PC-9 (cell line): Measurements from ENCODE around the gene EP300. TPM values are rescaled to one million over a fixed set of nuclear protein-coding genes. Genes with fewer than 3 reads are reported as not detected.

Experiments used
- BruUV-seq: library from RNA; stranded (reverse); fragments of 400-500 nt; replicated peaks from 2 replicates; lab custom pipeline; 2021; lab: Mats Ljungman, UMichigan
- CTCF ChIA-PET: fragments of 300-600 bp; sonication (Branson Sonifier 250); formaldehyde crosslinking; loops from one replicate; lab custom pipeline; 2022; ENCODE audit warnings: antibody characterized with exemption; lab: Charles Lee
- POLR2A ChIA-PET: fragments of 300-600 bp; sonication (Branson Sonifier 250); formaldehyde crosslinking; loops from one replicate; lab custom pipeline; 2022; ENCODE audit warnings: antibody characterized with exemption; ENCODE audit not compliant: unreplicated experiment; lab: Charles Lee
- DNase-seq, 2 experiments: peaks; one replicate each; pipeline versions ENCODE4 v3.0.0 to v3.0.0-alpha.2; 2015 to 2022; ENCODE audit warnings: mixed read lengths in 1 of 2
- H2AFZ ChIP-seq: fragments of 200-600 bp; sonication (generic); 2 replicates; pipeline ENCODE4 v1.8.1; 2017; ENCODE audit warnings: antibody characterized with exemption
- H3F3A ChIP-seq: fragments of 200-600 bp; sonication (generic); 2 replicates; pipeline ENCODE4 v1.8.1; 2017; ENCODE audit warnings: antibody characterized with exemption, mild to moderate bottlenecking, low read depth; ENCODE audit not compliant: insufficient read depth
- H3K27ac ChIP-seq: fragments of 200-600 bp; sonication (generic); 2 replicates; pipeline ENCODE4 v1.6.1; 2016; ENCODE audit warnings: mixed run types
- H3K27me3 ChIP-seq: fragments of 200-600 bp; sonication (generic); 2 replicates; pipeline ENCODE4 v1.6.1; 2016; ENCODE audit warnings: low read depth, mixed run types; ENCODE audit not compliant: insufficient read depth
- H3K36me3 ChIP-seq: fragments of 200-600 bp; sonication (generic); 2 replicates; pipeline ENCODE4 v1.6.1; 2016; ENCODE audit warnings: low read depth, mixed run types
- H3K4me1 ChIP-seq: fragments of 200-600 bp; sonication (generic); replicated peaks from 2 replicates; pipeline ENCODE4 v1.6.1; 2016; ENCODE audit warnings: mixed run types; ENCODE audit not compliant: insufficient read depth
- H3K4me2 ChIP-seq: fragments of 200-600 bp; sonication (generic); 2 replicates; pipeline ENCODE4 v1.6.1; 2017; ENCODE audit warnings: mixed run types
- H3K4me3 ChIP-seq: fragments of 200-600 bp; sonication (generic); 2 replicates; pipeline ENCODE4 v1.6.1; 2016; ENCODE audit warnings: mixed run types
- H3K79me2 ChIP-seq: fragments of 200-600 bp; sonication (generic); 2 replicates; pipeline ENCODE4 v1.6.1; 2017; ENCODE audit warnings: low read depth, mixed run types
- H3K9me2 ChIP-seq: fragments of 200-600 bp; sonication (generic); 2 replicates; pipeline ENCODE4 v1.8.1; 2017; ENCODE audit warnings: mild to moderate bottlenecking; ENCODE audit not compliant: insufficient read depth
- H3K9me3 ChIP-seq: fragments of 200-600 bp; sonication (generic); 2 replicates; pipeline ENCODE4 v1.8.1; 2016; ENCODE audit warnings: low read depth; ENCODE audit not compliant: insufficient read depth
- H4K20me1 ChIP-seq: fragments of 200-600 bp; sonication (generic); 2 replicates; pipeline ENCODE4 v1.8.1; 2017; ENCODE audit not compliant: insufficient read depth
- EZH2 ChIP-seq: fragments of 200-600 bp; sonication (generic); IDR thresholded peaks from 2 replicates; pipeline ENCODE4 v1.8.0; 2017; ENCODE audit warnings: antibody characterized with exemption, low read depth
- intact Hi-C: fragments of 100-400 bp; cut with micrococcal nuclease; formaldehyde crosslinking; loops from one replicate; pipeline ENCODE4 v1.10.0; 2022; ENCODE audit not compliant: unreplicated experiment
- total RNA-seq: library from RNA; stranded (reverse); gene quantifications from 2 replicates; pipeline ENCODE4 v1.2.3, GENCODE V29; 2021
- TF ChIP-seq, protein P1 (sequence below): fragments of 200-600 bp; sonication (generic); conservative IDR thresholded peaks from 2 replicates; pipeline ENCODE4 v1.6.1; 2017; ENCODE audit warnings: mixed run types, antibody characterized with exemption, mild to moderate bottlenecking, moderate library complexity

Gene EP300
- total RNA-seq, 1 experiment from 2014 or later, result 64.3 TPM

DNA sequence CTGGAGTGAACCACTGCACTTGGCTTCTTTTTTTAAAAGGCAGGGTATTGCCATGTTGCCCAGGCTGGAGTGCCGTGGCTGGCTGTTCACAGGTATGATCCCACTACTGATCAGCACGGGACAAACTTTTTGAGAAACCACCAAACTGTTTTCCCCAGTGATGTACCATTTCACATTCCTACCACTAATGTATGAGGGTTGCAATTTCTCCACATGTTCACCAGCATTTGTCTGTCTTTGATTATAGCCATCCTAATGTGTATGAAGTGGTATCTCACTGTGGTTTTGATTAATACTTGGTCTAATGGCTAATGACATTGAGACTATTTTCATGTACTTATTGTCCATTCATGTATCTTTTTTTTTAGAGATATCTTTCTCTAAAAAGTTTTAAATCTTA, 41.5 kb upstream of the EP300 start:
- Histone ChIP-seq H3K79me2 (no peaks in the 10 kb centered on the region), H3K9me2 (no peaks in the 10 kb centered on the region), H3K9me3 (no peaks in the 10 kb centered on the region), H3K27ac (no peak overlapping the region), H3K4me3 (no peak overlapping the region), H3K4me1 (peaks cover 25% of the 10 kb centered on the region), H3K4me2 (no peak overlapping the region), H2AFZ (no peak overlapping the region), H3K27me3 (no peaks in the 10 kb centered on the region), H4K20me1 (no peaks in the 10 kb centered on the region), H3K36me3 (no peaks in the 10 kb centered on the region), H3F3A (peaks cover 34% of the 10 kb centered on the region)
- TF ChIP-seq EZH2, result no peak
- TF ChIP-seq, protein P1, sequence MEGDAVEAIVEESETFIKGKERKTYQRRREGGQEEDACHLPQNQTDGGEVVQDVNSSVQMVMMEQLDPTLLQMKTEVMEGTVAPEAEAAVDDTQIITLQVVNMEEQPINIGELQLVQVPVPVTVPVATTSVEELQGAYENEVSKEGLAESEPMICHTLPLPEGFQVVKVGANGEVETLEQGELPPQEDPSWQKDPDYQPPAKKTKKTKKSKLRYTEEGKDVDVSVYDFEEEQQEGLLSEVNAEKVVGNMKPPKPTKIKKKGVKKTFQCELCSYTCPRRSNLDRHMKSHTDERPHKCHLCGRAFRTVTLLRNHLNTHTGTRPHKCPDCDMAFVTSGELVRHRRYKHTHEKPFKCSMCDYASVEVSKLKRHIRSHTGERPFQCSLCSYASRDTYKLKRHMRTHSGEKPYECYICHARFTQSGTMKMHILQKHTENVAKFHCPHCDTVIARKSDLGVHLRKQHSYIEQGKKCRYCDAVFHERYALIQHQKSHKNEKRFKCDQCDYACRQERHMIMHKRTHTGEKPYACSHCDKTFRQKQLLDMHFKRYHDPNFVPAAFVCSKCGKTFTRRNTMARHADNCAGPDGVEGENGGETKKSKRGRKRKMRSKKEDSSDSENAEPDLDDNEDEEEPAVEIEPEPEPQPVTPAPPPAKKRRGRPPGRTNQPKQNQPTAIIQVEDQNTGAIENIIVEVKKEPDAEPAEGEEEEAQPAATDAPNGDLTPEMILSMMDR, result no peak; the same call in 1 of the 2 replicates
- ChIA-PET CTCF (no interaction called here), POLR2A (no interaction called here)
- intact Hi-C loops, result no loop called here
- no peak for DNase-seq
- no TSS peak for BruUV-seq

DNA sequence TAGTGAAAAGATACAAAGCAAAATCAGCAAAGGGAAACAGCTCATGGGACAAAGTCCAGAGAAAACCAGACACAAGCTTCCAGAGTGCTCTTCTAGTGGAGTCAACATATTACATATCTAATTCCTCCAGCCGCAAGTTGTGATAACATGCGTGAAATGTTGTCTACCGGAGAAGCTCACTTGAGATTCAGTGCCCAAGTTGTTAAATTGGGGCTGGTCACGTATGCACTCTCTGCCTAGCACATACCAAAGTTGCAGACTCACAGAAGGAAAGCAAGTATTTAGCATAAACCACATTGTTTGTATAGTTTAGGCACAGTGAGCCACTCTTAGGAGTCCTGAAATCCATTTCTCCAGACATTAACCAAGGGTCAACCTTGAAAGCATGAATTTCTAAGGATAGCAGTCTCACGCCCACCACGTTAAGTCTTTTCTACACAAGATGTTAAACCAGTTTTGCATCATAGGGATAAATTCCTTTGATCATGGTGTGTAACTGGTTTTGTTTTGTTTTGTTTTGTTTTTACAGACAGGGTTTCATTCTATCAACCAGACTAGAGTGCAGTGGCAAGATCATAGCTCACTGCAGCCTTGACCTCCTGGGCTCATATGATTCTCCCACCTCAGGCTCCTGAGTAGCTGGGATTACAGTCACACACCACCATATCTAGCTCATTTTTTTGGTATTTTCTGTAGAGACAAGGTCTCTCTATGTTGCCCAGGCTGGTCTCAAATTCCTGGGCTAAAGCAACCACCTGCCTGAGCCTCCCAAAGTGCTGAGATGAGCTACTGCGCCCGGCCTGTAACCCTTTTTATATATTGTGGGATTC, 39.5 kb upstream of the EP300 start:
- no peak overlapping the region for H2AFZ ChIP-seq
- no peaks in the 10 kb centered on the region for H3K27me3 ChIP-seq
- no peak for TF ChIP-seq EZH2
- TF ChIP-seq, protein P1, result no peak
- no peaks in the 10 kb centered on the region for H3K79me2 ChIP-seq
- no peaks in the 10 kb centered on the region for H3K36me3 ChIP-seq
- ChIA-PET CTCF (interaction anchor here (0.7 kb wide), 1 partner anchor 464 kb away, joined by 3 read pairs; no protein-coding TSS in a partner anchor), POLR2A (interaction anchor here (0.6 to 0.8 kb wide), 4 partner anchors 11 to 626 kb away, joined by 3 to 5 read pairs (median 4); no protein-coding TSS in a partner anchor)
- DNase-seq, result peak; percentile 10 to 84
- H3K4me1 ChIP-seq, result peaks cover 25% of the 10 kb centered on the region
- H3F3A ChIP-seq, result peaks cover 33% of the 10 kb centered on the region
- H3K9me3 ChIP-seq, result no peaks in the 10 kb centered on the region
- H3K4me2 ChIP-seq, result peak overlapping the region; percentile 41
- no TSS peak for BruUV-seq
- H3K9me2 ChIP-seq, result no peaks in the 10 kb centered on the region
- H4K20me1 ChIP-seq, result no peaks in the 10 kb centered on the region
- intact Hi-C loops, result no loop called here
- peak overlapping the region; percentile 43 for H3K27ac ChIP-seq
- no peak overlapping the region for H3K4me3 ChIP-seq

DNA sequence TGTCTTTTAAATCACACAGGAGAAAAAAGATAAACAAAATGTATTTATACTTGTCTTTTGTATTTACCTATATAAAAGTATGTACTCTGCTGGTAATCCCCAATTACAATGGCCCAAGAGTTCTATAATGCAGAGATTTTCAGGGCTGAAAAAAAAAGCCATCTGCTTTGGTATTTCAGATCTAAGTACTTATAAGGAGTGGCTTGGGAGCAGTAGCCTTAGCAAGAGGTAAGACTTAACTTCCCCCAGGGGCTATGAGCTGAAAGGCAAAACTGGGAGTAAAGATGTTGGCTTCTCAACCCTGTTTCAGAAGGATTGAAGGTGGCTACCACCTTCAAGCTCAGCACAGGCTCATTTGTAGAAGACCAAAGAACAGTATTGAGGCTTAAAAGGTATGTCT, 35.3 kb upstream of the EP300 start:
- Histone ChIP-seq H3F3A (peaks cover 14% of the 10 kb centered on the region), H3K36me3 (no peaks in the 10 kb centered on the region), H4K20me1 (no peaks in the 10 kb centered on the region), H3K27ac (no peak overlapping the region), H3K9me3 (no peaks in the 10 kb centered on the region), H3K27me3 (no peaks in the 10 kb centered on the region), H3K4me1 (peaks cover 14% of the 10 kb centered on the region), H2AFZ (no peak overlapping the region), H3K4me3 (no peak overlapping the region), H3K9me2 (no peaks in the 10 kb centered on the region), H3K79me2 (no peaks in the 10 kb centered on the region), H3K4me2 (no peak overlapping the region)
- ChIA-PET CTCF (no interaction called here), POLR2A (interaction anchor here (0.6 kb wide), 1 partner anchor 206 kb away, joined by 4 read pairs; no protein-coding TSS in a partner anchor)
- TF ChIP-seq EZH2, result no peak
- TF ChIP-seq, protein P1, result no peak
- no TSS peak for BruUV-seq
- no peak for DNase-seq
- intact Hi-C loops, result no loop called here
